HG02623 (cell line): ENCODE results near the gene TMEM129.

ENCODE experiments used
- ATAC-seq: cut with Tn5 transposase; IDR thresholded peaks from one replicate; pipeline ENCODE4 v1.9.1; 2021; ENCODE audit warnings: moderate library complexity; ENCODE audit not compliant: unreplicated experiment

Gene TMEM129

DNA sequence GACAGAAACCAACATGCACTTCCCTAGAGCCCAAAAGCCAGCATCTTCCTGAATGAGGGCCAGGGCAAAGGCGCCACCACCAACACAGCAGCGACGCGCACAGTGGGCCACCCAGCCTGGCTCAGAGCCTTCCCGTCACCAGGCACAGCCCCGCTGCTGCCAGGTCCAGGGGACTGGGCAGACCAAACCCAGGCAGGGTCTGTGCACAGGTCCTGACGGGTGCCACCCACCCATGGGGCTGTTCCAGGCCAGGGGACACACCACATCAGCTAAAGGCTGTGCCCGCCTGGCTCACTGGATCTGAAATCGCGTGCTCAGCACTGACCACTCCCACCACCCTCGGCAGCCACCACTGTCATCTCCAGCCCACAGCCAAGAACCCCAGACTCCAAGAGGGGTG, 50.8 kb downstream of the TMEM129 start:
- no peak for ATAC-seq

DNA sequence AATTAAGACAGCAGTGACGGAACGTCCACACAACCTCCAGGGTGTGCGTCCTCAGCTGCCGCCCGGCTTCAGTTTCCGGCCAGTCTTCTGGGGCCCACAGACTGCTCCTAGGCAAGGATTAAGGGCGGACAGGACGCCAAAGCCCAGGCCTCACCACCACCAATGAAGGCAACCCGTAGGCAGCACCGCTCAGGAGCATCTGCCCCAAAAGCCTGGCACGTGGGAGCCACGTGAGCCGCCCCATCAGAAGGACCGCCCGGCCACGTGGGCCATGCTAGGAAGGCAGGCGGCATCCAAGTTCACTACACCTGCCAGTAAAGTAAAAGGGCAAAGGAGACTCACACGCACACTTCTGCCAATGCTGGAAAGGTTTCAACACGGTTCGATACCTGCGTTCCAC, 51.3 kb downstream of the TMEM129 start:
- no peak for ATAC-seq

DNA sequence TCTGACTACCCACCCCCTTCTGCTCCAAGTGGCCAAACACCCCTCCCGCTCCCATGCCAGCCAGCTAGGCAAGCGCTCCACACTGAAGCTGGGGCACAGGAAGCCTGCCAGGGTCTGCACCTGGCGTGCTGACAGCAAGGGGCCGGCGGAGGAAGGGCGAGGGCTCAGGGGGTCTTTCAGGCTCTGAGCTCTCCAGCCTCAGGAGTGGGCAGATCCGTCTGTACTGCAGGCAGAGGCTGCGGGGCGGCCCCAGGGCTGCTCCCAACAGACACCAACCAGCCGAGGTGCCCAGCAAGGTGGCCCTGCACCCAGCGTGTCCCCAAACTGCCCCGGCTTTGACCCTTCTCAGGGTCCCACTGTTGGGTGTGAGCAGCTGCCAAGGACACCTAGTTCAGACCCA, 51.9 kb downstream of the TMEM129 start:
- ATAC-seq: no peak

- no peak for ATAC-seq
Measured at GRCh38 chr4:1668488-1668840, 52.7 kb downstream of the TMEM129 start.

- ATAC-seq: no peak
Measured at GRCh38 chr4:1667273-1667672, 53.9 kb downstream of the TMEM129 start.

- ATAC-seq: no peak
Measured at GRCh38 chr4:1666391-1666790, 54.7 kb downstream of the TMEM129 start.
